HEK293 (cell line): Measurements from ENCODE around the gene TNFRSF4.
A peak's percentile ranks its signal among the peaks of the same experiment; 100 is the strongest.

Source experiments
- GLIS1 ChIP-seq: fragments of 450-650 bp; formaldehyde crosslinking; IDR thresholded peaks from 2 replicates; pipeline ENCODE4 v1.5.1; 2016; ENCODE audit warnings: missing biosample characterization, missing genetic modification characterization
- KLF16 ChIP-seq: fragments of 450-650 bp; formaldehyde crosslinking; IDR thresholded peaks from 2 replicates; pipeline ENCODE4 v1.5.1; 2017; ENCODE audit warnings: missing biosample characterization, missing genetic modification characterization
- KLF9 ChIP-seq: fragments of 450-650 bp; formaldehyde crosslinking; IDR thresholded peaks from 2 replicates; pipeline ENCODE4 v1.5.1; 2016; ENCODE audit warnings: missing biosample characterization, missing genetic modification characterization, low read depth
- REST ChIP-seq: fragments of 450-650 bp; formaldehyde crosslinking; IDR thresholded peaks from 2 replicates; pipeline ENCODE4 v1.5.1; 2016; ENCODE audit warnings: missing biosample characterization, missing genetic modification characterization
- ZNF132 ChIP-seq: fragments of 450-650 bp; formaldehyde crosslinking; IDR thresholded peaks from 2 replicates; pipeline ENCODE4 v1.5.1; 2017; ENCODE audit warnings: missing biosample characterization, missing genetic modification characterization, borderline replicate concordance
- ZNF138 ChIP-seq: fragments of 450-650 bp; formaldehyde crosslinking; IDR thresholded peaks from 2 replicates; pipeline ENCODE4 v1.5.1; 2016; ENCODE audit warnings: missing biosample characterization, missing genetic modification characterization, borderline replicate concordance
- ZNF155 ChIP-seq: fragments of 450-650 bp; formaldehyde crosslinking; IDR thresholded peaks from 2 replicates; pipeline ENCODE4 v1.5.1; 2016; ENCODE audit warnings: missing biosample characterization, missing genetic modification characterization
- ZNF157 ChIP-seq: fragments of 450-650 bp; formaldehyde crosslinking; IDR thresholded peaks from 2 replicates; pipeline ENCODE4 v1.5.1; 2016; ENCODE audit warnings: missing biosample characterization, missing genetic modification characterization
- ZNF16 ChIP-seq: fragments of 450-650 bp; formaldehyde crosslinking; IDR thresholded peaks from 2 replicates; pipeline ENCODE4 v1.5.1; 2016; ENCODE audit warnings: low read depth, missing biosample characterization, missing genetic modification characterization
- ZNF221 ChIP-seq: fragments of 450-650 bp; formaldehyde crosslinking; IDR thresholded peaks from 2 replicates; pipeline ENCODE4 v1.5.1; 2017; ENCODE audit warnings: missing biosample characterization, missing genetic modification characterization, borderline replicate concordance
- ZNF335 ChIP-seq: fragments of 450-650 bp; formaldehyde crosslinking; conservative IDR thresholded peaks from 2 replicates; pipeline ENCODE4 v1.5.1; 2016; ENCODE audit warnings: missing biosample characterization, missing genetic modification characterization
- ZNF350 ChIP-seq: fragments of 450-650 bp; formaldehyde crosslinking; IDR thresholded peaks from 2 replicates; pipeline ENCODE4 v1.5.0; 2017; ENCODE audit warnings: missing biosample characterization, mild to moderate bottlenecking, missing genetic modification characterization
- ZNF404 ChIP-seq: fragments of 450-650 bp; formaldehyde crosslinking; IDR thresholded peaks from 2 replicates; pipeline ENCODE4 v1.5.1; 2017; ENCODE audit warnings: missing biosample characterization, missing genetic modification characterization
- ZNF510 ChIP-seq: fragments of 450-650 bp; formaldehyde crosslinking; IDR thresholded peaks from 2 replicates; pipeline ENCODE4 v1.5.1; 2018; ENCODE audit warnings: mild to moderate bottlenecking, missing genetic modification characterization, missing biosample characterization; ENCODE audit not compliant: insufficient replicate concordance
- ZNF585B ChIP-seq: fragments of 450-650 bp; formaldehyde crosslinking; IDR thresholded peaks from 2 replicates; pipeline ENCODE4 v1.5.1; 2016; ENCODE audit warnings: missing biosample characterization, missing genetic modification characterization
- ZNF596 ChIP-seq: fragments of 450-650 bp; IDR thresholded peaks from 2 replicates; pipeline ENCODE4 v1.5.0; 2018; ENCODE audit warnings: missing biosample characterization, mild to moderate bottlenecking, missing genetic modification characterization, moderate library complexity
- ZNF660 ChIP-seq: fragments of 450-650 bp; IDR thresholded peaks from 2 replicates; pipeline ENCODE4 v1.5.1; 2018; ENCODE audit warnings: missing biosample characterization, mild to moderate bottlenecking, missing genetic modification characterization
- ZNF791 ChIP-seq: fragments of 450-650 bp; formaldehyde crosslinking; IDR thresholded peaks from 2 replicates; pipeline ENCODE4 v1.5.1; 2016; ENCODE audit warnings: missing biosample characterization, missing genetic modification characterization
- ZSCAN30 ChIP-seq: fragments of 450-650 bp; IDR thresholded peaks from 2 replicates; pipeline ENCODE4 v1.5.1; 2018; ENCODE audit warnings: missing biosample characterization, mild to moderate bottlenecking, missing genetic modification characterization, moderate library complexity
- TF ChIP-seq, protein P1 (sequence below): fragments of 450-650 bp; formaldehyde crosslinking; IDR thresholded peaks from 2 replicates; pipeline ENCODE4 v1.5.1; 2016; ENCODE audit warnings: missing biosample characterization, missing genetic modification characterization
- TF ChIP-seq, protein P2 (sequence below): fragments of 450-650 bp; formaldehyde crosslinking; conservative IDR thresholded peaks from 2 replicates; pipeline ENCODE4 v1.5.1; 2016; ENCODE audit warnings: low read depth, missing biosample characterization, missing genetic modification characterization
- TF ChIP-seq, protein P3 (sequence below): fragments of 450-650 bp; formaldehyde crosslinking; IDR thresholded peaks from 2 replicates; pipeline ENCODE4; 2016; ENCODE audit warnings: missing biosample characterization, missing genetic modification characterization
- TF ChIP-seq, protein P4 (sequence below): fragments of 450-650 bp; formaldehyde crosslinking; IDR thresholded peaks from 2 replicates; pipeline ENCODE4 v1.5.1; 2016; ENCODE audit warnings: missing biosample characterization, missing genetic modification characterization

The TNFRSF4 gene

GRCh38 chr1:1240822-1241587, 27.1 kb upstream of the TNFRSF4 start (continued):
- TF ChIP-seq REST (tag by site-specific recombination) (no peak), ZNF660 (no peak), ZNF221 (no peak), ZNF157 (tag by site-specific recombination) (no peak), ZNF596 (tag by site-specific recombination) (no peak), GLIS1 (tag by site-specific recombination) (peak; percentile 74), ZNF155 (no peak), ZNF585B (tag by site-specific recombination) (no peak), ZNF138 (tag by site-specific recombination) (no peak), KLF16 (no peak), KLF9 (no peak), ZSCAN30 (tag by site-specific recombination) (no peak), ZNF510 (tag by site-specific recombination) (no peak), ZNF335 (tag by site-specific recombination) (peak; percentile 62; the same call in 1 of the 2 replicates), ZNF16 (tag by site-specific recombination) (no peak), ZNF132 (tag by site-specific recombination) (no peak), ZNF404 (tag by site-specific recombination) (no peak), ZNF791 (tag by site-specific recombination) (no peak), ZNF350 (tag by site-specific recombination) (no peak)
- TF ChIP-seq, protein P1, sequence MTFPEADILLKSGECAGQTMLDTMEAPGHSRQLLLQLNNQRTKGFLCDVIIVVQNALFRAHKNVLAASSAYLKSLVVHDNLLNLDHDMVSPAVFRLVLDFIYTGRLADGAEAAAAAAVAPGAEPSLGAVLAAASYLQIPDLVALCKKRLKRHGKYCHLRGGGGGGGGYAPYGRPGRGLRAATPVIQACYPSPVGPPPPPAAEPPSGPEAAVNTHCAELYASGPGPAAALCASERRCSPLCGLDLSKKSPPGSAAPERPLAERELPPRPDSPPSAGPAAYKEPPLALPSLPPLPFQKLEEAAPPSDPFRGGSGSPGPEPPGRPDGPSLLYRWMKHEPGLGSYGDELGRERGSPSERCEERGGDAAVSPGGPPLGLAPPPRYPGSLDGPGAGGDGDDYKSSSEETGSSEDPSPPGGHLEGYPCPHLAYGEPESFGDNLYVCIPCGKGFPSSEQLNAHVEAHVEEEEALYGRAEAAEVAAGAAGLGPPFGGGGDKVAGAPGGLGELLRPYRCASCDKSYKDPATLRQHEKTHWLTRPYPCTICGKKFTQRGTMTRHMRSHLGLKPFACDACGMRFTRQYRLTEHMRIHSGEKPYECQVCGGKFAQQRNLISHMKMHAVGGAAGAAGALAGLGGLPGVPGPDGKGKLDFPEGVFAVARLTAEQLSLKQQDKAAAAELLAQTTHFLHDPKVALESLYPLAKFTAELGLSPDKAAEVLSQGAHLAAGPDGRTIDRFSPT (tag by site-specific recombination) = 0 out of 2 replicates have a peak, but pooled peaks have one; percentile 51
- TF ChIP-seq, protein P2, sequence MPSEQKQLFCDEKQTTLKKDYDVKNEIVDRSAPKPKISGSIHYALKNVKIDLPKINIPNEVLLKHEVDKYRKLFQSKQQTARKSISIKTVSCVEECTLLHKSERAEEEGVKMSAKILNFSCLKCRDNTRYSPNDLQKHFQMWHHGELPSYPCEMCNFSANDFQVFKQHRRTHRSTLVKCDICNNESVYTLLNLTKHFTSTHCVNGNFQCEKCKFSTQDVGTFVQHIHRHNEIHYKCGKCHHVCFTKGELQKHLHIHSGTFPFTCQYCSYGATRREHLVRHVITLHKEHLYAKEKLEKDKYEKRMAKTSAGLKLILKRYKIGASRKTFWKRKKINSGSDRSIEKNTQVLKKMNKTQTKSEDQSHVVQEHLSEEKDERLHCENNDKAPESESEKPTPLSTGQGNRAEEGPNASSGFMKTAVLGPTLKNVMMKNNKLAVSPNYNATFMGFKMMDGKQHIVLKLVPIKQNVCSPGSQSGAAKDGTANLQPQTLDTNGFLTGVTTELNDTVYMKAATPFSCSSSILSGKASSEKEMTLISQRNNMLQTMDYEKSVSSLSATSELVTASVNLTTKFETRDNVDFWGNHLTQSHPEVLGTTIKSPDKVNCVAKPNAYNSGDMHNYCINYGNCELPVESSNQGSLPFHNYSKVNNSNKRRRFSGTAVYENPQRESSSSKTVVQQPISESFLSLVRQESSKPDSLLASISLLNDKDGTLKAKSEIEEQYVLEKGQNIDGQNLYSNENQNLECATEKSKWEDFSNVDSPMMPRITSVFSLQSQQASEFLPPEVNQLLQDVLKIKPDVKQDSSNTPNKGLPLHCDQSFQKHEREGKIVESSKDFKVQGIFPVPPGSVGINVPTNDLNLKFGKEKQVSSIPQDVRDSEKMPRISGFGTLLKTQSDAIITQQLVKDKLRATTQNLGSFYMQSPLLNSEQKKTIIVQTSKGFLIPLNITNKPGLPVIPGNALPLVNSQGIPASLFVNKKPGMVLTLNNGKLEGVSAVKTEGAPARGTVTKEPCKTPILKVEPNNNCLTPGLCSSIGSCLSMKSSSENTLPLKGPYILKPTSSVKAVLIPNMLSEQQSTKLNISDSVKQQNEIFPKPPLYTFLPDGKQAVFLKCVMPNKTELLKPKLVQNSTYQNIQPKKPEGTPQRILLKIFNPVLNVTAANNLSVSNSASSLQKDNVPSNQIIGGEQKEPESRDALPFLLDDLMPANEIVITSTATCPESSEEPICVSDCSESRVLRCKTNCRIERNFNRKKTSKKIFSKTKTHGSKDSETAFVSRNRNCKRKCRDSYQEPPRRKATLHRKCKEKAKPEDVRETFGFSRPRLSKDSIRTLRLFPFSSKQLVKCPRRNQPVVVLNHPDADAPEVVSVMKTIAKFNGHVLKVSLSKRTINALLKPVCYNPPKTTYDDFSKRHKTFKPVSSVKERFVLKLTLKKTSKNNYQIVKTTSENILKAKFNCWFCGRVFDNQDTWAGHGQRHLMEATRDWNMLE (tag by site-specific recombination) = no peak
- TF ChIP-seq, protein P3, sequence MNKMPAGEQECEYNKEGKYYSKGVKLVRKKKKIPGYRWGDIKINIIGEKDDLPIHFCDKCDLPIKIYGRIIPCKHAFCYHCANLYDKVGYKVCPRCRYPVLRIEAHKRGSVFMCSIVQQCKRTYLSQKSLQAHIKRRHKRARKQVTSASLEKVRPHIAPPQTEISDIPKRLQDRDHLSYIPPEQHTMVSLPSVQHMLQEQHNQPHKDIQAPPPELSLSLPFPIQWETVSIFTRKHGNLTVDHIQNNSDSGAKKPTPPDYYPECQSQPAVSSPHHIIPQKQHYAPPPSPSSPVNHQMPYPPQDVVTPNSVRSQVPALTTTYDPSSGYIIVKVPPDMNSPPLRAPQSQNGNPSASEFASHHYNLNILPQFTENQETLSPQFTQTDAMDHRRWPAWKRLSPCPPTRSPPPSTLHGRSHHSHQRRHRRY (tag by site-specific recombination) = no peak
- TF ChIP-seq, protein P4, sequence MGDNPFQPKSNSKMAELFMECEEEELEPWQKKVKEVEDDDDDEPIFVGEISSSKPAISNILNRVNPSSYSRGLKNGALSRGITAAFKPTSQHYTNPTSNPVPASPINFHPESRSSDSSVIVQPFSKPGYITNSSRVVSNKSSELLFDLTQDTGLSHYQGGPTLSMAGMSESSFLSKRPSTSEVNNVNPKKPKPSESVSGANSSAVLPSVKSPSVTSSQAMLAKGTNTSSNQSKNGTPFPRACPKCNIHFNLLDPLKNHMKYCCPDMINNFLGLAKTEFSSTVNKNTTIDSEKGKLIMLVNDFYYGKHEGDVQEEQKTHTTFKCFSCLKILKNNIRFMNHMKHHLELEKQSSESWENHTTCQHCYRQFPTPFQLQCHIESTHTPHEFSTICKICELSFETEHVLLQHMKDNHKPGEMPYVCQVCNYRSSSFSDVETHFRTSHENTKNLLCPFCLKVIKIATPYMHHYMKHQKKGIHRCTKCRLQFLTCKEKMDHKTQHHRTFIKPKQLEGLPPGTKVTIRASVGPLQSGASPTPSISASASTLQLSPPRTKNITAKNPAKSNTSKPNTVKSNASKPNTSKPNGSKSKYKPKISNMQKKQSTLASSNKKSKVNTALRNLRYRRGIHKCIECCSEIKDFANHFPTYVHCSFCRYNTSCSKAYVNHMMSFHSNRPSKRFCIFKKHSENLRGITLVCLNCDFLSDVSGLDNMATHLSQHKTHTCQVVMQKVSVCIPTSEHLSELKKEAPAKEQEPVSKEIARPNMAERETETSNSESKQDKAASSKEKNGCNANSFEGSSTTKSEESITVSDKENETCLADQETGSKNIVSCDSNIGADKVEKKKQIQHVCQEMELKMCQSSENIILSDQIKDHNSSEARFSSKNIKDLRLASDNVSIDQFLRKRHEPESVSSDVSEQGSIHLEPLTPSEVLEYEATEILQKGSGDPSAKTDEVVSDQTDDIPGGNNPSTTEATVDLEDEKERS (tag by site-specific recombination) = no peak
